RWPE2 (cell line): ENCODE results near the gene HEBP2.

Experiments used
- ATAC-seq: fragments of 200-7000 bp; cut with Tn5 transposase; 3 replicates; pipeline ENCODE4 v1.9.1; 2021; ENCODE audit warnings: low read depth
- DNase-seq: peaks from one replicate; pipeline ENCODE4 v3.0.0-alpha.2; 2020; ENCODE audit warnings: low spot score
- H3K27ac ChIP-seq: fragments of 450-650 bp; 2 replicates; pipeline ENCODE4 v1.5.1; 2017; ENCODE audit warnings: mild to moderate bottlenecking; ENCODE audit not compliant: poor library complexity, severe bottlenecking
- H3K27me3 ChIP-seq: fragments of 250-450 bp; sonication (Bioruptor Pico); 2 replicates; pipeline ENCODE4 v1.5.1; 2021; ENCODE audit warnings: mild to moderate bottlenecking, moderate library complexity; ENCODE audit not compliant: insufficient read depth, poor library complexity, severe bottlenecking
- H3K36me3 ChIP-seq: fragments of 250-450 bp; sonication (Bioruptor Pico); 2 replicates; pipeline ENCODE4 v1.5.1; 2020; ENCODE audit warnings: low read depth, mild to moderate bottlenecking, moderate library complexity
- H3K4me1 ChIP-seq: fragments of 250-450 bp; sonication (Bioruptor Pico); 2 replicates; pipeline ENCODE4 v1.5.1; 2021; ENCODE audit warnings: mild to moderate bottlenecking, moderate library complexity; ENCODE audit not compliant: insufficient read depth, poor library complexity, severe bottlenecking
- H3K4me3 ChIP-seq: fragments of 250-450 bp; sonication (Bioruptor Pico); 2 replicates; pipeline ENCODE4 v1.5.1; 2021; ENCODE audit warnings: mild to moderate bottlenecking, moderate library complexity; ENCODE audit not compliant: severe bottlenecking
- H3K9me3 ChIP-seq: fragments of 250-450 bp; sonication (Bioruptor Pico); 2 replicates; pipeline ENCODE4 v1.5.1; 2021; ENCODE audit warnings: mild to moderate bottlenecking, moderate library complexity; ENCODE audit not compliant: severe bottlenecking
- TF ChIP-seq, protein P1 (sequence below): fragments of 450-650 bp; IDR thresholded peaks from one replicate; pipeline ENCODE4 v1.5.1; 2017; ENCODE audit warnings: mild to moderate bottlenecking, moderate library complexity; ENCODE audit not compliant: poor library complexity, severe bottlenecking

HEBP2 gene

DNA sequence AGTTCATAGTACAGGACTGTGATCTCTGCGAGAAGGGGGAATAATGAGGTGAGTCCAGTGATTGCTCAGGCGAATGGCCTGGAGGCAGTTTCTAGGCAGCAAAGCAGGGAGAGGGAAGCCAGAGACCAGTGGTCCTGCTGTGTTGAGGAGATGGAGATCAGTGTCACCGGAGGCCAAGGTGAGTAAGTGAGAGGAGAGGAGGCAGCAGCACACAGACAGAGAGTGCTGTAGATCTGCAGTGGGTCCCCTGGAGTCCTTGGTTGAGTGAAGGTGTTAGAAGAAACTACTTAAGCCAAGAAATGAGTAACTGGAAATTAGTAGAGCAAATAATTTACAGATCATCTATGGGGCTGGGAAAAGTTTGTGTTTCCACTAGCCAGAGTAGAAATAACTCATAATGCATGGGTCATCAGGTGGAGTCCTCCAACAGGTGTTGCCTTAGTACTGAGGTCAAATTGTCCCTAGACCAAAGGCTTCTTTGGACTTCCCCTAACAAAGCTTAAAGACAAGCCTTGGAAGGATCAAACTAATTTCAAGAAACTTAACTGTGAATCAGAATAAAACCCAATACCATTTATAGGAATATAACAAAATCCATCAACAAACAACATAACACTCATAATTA lies 13.6 kb downstream of the HEBP2 start:
- Histone ChIP-seq H3K4me1 (no peaks in the 10 kb centered on the region), H3K9me3 (no peaks in the 10 kb centered on the region), H3K27ac (no peak overlapping the region), H3K36me3 (peaks cover 24% of the 10 kb centered on the region), H3K4me3 (no peak overlapping the region), H3K27me3 (no peaks in the 10 kb centered on the region)
- ATAC-seq (no peak), DNase-seq (no peak)
- TF ChIP-seq, protein P1, sequence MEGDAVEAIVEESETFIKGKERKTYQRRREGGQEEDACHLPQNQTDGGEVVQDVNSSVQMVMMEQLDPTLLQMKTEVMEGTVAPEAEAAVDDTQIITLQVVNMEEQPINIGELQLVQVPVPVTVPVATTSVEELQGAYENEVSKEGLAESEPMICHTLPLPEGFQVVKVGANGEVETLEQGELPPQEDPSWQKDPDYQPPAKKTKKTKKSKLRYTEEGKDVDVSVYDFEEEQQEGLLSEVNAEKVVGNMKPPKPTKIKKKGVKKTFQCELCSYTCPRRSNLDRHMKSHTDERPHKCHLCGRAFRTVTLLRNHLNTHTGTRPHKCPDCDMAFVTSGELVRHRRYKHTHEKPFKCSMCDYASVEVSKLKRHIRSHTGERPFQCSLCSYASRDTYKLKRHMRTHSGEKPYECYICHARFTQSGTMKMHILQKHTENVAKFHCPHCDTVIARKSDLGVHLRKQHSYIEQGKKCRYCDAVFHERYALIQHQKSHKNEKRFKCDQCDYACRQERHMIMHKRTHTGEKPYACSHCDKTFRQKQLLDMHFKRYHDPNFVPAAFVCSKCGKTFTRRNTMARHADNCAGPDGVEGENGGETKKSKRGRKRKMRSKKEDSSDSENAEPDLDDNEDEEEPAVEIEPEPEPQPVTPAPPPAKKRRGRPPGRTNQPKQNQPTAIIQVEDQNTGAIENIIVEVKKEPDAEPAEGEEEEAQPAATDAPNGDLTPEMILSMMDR: no peak

DNA sequence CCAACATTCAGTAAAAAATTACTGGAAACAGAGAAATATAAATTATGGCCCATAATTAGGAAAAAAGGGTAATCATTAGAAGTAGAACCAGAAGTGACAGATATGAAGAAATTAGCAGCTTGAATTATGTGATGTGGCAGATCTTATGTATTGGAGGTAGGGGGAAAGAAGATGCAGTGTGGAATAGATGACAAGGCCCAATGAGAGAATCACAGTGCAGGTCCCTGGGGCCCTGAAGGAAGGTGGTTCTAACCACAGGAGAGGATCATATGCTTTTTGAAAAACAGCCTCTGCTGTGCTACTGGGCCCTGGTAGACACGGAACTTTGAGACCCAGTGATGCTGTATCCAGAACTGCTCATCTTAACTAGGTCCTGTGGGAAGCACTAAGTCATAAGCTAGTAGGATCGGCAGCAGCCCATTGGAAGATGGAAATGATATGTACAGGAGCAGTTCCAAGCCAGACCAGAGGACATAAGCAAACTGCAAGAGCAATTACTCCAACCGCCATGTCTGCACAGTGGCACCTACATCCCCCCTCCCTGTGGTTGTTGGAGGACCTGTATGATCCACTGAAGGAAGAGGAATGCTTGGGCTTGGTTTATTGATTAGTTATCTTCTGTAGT lies 14.2 kb downstream of the HEBP2 start:
- Histone ChIP-seq H3K4me3 (no peak overlapping the region), H3K9me3 (no peaks in the 10 kb centered on the region), H3K27ac (no peak overlapping the region), H3K4me1 (no peaks in the 10 kb centered on the region), H3K27me3 (no peaks in the 10 kb centered on the region), H3K36me3 (peaks cover 19% of the 10 kb centered on the region)
- TF ChIP-seq, protein P1: no peak
- ATAC-seq (no peak), DNase-seq (no peak)

DNA sequence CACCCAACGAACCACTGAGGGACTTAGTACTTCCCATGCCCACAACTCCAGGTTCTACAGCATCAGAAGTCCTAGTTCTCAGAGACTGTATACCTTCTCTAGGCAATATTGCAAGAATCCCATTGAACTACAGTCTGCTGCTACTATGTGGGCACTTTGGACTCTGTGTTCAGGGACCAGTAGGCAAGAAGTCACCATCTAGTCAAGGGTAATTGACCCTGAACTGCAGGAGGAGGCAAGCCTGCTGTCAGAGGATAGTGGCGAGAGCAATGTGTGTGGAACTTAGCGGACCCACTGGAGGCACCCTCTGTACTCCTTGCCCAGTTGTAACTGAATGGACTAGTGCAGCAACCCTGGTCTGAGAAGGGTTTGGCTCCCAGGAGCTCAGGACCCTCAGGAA lies 15.7 kb downstream of the HEBP2 start:
- Histone ChIP-seq H3K4me1 (no peaks in the 10 kb centered on the region), H3K9me3 (no peaks in the 10 kb centered on the region), H3K4me3 (no peak overlapping the region), H3K36me3 (peaks cover 12% of the 10 kb centered on the region; the same call in 1 of the 2 replicates), H3K27ac (no peak overlapping the region), H3K27me3 (no peaks in the 10 kb centered on the region)
- DNase-seq: no peak
- TF ChIP-seq, protein P1: no peak
- no peak for ATAC-seq

DNA sequence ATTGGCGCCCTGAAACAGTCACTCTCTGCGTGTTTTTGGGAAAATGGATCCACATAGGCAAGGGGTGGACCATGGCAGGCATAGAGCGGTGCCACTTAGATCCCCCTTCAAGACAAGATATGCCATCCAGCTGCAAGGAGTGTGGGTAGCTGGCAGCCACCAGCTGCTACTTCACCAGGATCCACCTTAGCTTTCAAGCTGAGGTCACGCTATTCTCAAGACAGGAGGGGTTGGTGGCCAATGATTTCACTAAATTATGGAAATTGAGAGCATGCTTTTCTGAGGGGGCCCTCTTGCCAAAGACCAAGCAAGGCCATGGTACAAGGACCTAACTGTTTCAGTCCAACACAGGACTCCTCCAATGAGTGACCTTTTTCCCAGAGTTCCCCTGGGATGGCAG lies 16.3 kb downstream of the HEBP2 start:
- TF ChIP-seq, protein P1: no peak
- H3K4me1 ChIP-seq: no peaks in the 10 kb centered on the region
- H3K36me3 ChIP-seq: peaks cover 12% of the 10 kb centered on the region; the same call in 1 of the 2 replicates
- no peaks in the 10 kb centered on the region for H3K27me3 ChIP-seq
- H3K4me3 ChIP-seq: no peak overlapping the region
- DNase-seq (no peak), ATAC-seq (no peak)
- no peak overlapping the region for H3K27ac ChIP-seq
- no peaks in the 10 kb centered on the region for H3K9me3 ChIP-seq

DNA sequence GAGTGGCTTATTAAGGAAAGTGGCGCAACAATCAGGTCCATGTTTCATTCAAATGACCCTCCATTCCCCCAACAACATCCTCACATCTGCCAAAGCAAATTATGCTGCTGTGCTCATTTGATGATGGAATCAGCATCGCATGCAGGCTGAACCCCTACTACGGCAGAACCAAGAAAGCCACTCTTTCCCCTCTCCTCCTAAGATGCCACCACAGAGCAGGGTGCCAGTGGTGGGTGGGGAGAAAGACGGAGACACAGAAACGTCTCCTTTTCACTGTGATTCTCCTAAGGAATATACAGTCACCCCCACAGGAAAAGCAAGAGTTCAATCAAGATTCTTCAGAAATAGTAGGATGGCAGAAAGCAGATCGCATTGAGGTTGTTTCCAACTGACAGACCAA lies 17.1 kb downstream of the HEBP2 start:
- Histone ChIP-seq H3K36me3 (peaks cover 12% of the 10 kb centered on the region; the same call in 1 of the 2 replicates), H3K27me3 (no peaks in the 10 kb centered on the region), H3K27ac (no peak overlapping the region), H3K9me3 (no peaks in the 10 kb centered on the region), H3K4me1 (no peaks in the 10 kb centered on the region), H3K4me3 (no peak overlapping the region)
- DNase-seq (no peak), ATAC-seq (no peak)
- TF ChIP-seq, protein P1: no peak
